A549 (cell line): ENCODE results near the gene SEC16B. TPM values are rescaled to one million over a fixed set of nuclear protein-coding genes. Genes with fewer than 3 reads are reported as not detected.

ENCODE experiments used
- ATAC-seq, 2 experiments: fragments of 200-7000 bp in 1 of 2; fragments of >200 bp in 1 of 2; cut with Nextera tagmentation in 1 of 2; cut with Tn5 transposase in 1 of 2; 3 replicates each; pipeline versions ENCODE4 v1.8.0 to v1.9.1; 2018 to 2020; ENCODE audit warnings: mild to moderate bottlenecking in 1 of 2, moderate library complexity in 1 of 2
- CTCF ChIA-PET: fragments of 300-600 bp; sonication (Branson Sonifier 250); formaldehyde crosslinking; extraction: SDS; loops from one replicate; lab custom pipeline; 2021; ENCODE audit warnings: antibody characterized with exemption, inconsistent platforms; lab: Yijun Ruan, JAX
- POLR2A ChIA-PET: fragments of 350-600 bp; formaldehyde crosslinking; extraction: SDS; loops from one replicate; lab custom pipeline; 2021; ENCODE audit warnings: antibody characterized with exemption, inconsistent platforms; lab: Yijun Ruan, JAX
- DNase-seq, 2 experiments: peaks; one replicate each; pipeline versions ENCODE4 v3.0.0 to v3.0.0-alpha.2; 2011 to 2016; ENCODE audit warnings: low read depth in 1 of 2, low spot score in 1 of 2
- FAIRE-seq: peaks from 2 replicates; lab custom pipeline; 2011; peaks lifted over from hg19 to GRCh38; lab: Jason Lieb, UNC
- H3K27ac ChIP-seq, 2 experiments: fragments of >200 bp; sonication (Bioruptor Twin); formaldehyde crosslinking; 3 replicates each; pipeline ENCODE4 v1.5.1; 2016 to 2017
- H3K4me1 ChIP-seq: fragments of >200 bp; sonication (Bioruptor Twin); formaldehyde crosslinking; 3 replicates; pipeline ENCODE4 v1.6.1; 2016
- H3K4me2 ChIP-seq: fragments of >200 bp; sonication (Bioruptor Twin); formaldehyde crosslinking; 3 replicates; pipeline ENCODE4 v1.6.1; 2016
- H3K4me3 ChIP-seq: fragments of >200 bp; sonication (Bioruptor Twin); formaldehyde crosslinking; 3 replicates; pipeline ENCODE4 v1.5.1; 2016
- H3K9me3 ChIP-seq: fragments of >200 bp; sonication (Bioruptor Twin); formaldehyde crosslinking; 3 replicates; pipeline ENCODE4 v1.6.1; 2016
- CBX8 ChIP-seq: fragments of 200-600 bp; sonication (generic); IDR thresholded peaks from 2 replicates; pipeline ENCODE4 v1.6.1; 2016
- FOSL2 ChIP-seq, 2 experiments: fragments of 450-650 bp in 1 of 2; fragments of >200 bp in 1 of 2; sonication (Bioruptor Twin) in 1 of 2; formaldehyde crosslinking; IDR thresholded peaks; 2 replicates each; pipeline versions ENCODE4 v1.5.0 to v1.6.1; 2016 to 2020; ENCODE audit warnings: mild to moderate bottlenecking in 1 of 2, moderate library complexity in 1 of 2
- HEYL ChIP-seq: fragments of 250-450 bp; sonication (Bioruptor Pico); IDR thresholded peaks from 2 replicates; pipeline ENCODE4 v1.8.0; 2021; ENCODE audit warnings: mild to moderate bottlenecking, moderate library complexity
- HOXB5 ChIP-seq: fragments of 250-450 bp; sonication (Bioruptor Pico); IDR thresholded peaks from 2 replicates; pipeline ENCODE4 v1.5.0; 2020; ENCODE audit warnings: mild to moderate bottlenecking, moderate library complexity
- JUN ChIP-seq, 2 experiments: fragments of >200 bp; sonication (Bioruptor Twin); formaldehyde crosslinking; IDR thresholded peaks; 2 replicates in 1 of 2; 3 replicates in 1 of 2; pipeline ENCODE4 v1.6.1; 2016 to 2017
- KDM1A ChIP-seq: fragments of 200-600 bp; sonication (generic); IDR thresholded peaks from 2 replicates; pipeline ENCODE4 v1.6.1; 2016; ENCODE audit warnings: low read depth, mild to moderate bottlenecking
- KDM5A ChIP-seq: fragments of 200-600 bp; sonication (generic); IDR thresholded peaks from 2 replicates; pipeline ENCODE4 v1.6.1; 2016; ENCODE audit warnings: antibody characterized with exemption, mild to moderate bottlenecking
- MAZ ChIP-seq: fragments of 150-350 bp; IDR thresholded peaks from 2 replicates; pipeline ENCODE4 v1.6.1; 2014; ENCODE audit warnings: antibody characterized with exemption, low read depth, low read length, borderline replicate concordance
- NR3C1 ChIP-seq: fragments of >200 bp; sonication (Bioruptor Twin); formaldehyde crosslinking; IDR thresholded peaks from 3 replicates; pipeline ENCODE4 v1.6.1; 2017
- POLR2A ChIP-seq: IDR thresholded peaks from 2 replicates; pipeline ENCODE4 v1.6.1; 2012; ENCODE audit warnings: mild to moderate bottlenecking, low read length
- RNF2 ChIP-seq: fragments of 200-600 bp; sonication (generic); IDR thresholded peaks from 2 replicates; pipeline ENCODE4 v1.6.1; 2016; ENCODE audit warnings: low read depth, mild to moderate bottlenecking, antibody characterized with exemption, moderate library complexity, borderline replicate concordance
- TP53 ChIP-seq: fragments of 250-450 bp; sonication (Bioruptor Pico); IDR thresholded peaks from 2 replicates; pipeline ENCODE4 v1.5.0; 2021; ENCODE audit warnings: mild to moderate bottlenecking, moderate library complexity
- ZNF302 ChIP-seq: fragments of 250-450 bp; sonication (Bioruptor Pico); IDR thresholded peaks from 2 replicates; pipeline ENCODE4 v1.9.0; 2021; ENCODE audit warnings: inconsistent platforms, mild to moderate bottlenecking, moderate library complexity
- WGBS: methylation state at CpG from one replicate; pipeline ENCODE4 v1.1.6; 2017; ENCODE audit errors: missing lambda C conversion rate; 5-methylcytosine and 5-hydroxymethylcytosine counted together
- polyA plus RNA-seq, 4 experiments: library from polyadenylated mRNA; depleted of rRNA in 3 of 4; stranded (reverse); fragments of >200 nt; fragmentation: RNase III in 1 of 4; extraction: RNeasy Plus Mini Kit Qiagen cat#74134 plus additional on column Dnase treatment in 1 of 4; gene quantifications; 2 replicates in 3 of 4; 3 replicates in 1 of 4; pipeline ENCODE4 v1.2.3, GENCODE V29; 2011 to 2017
- TF ChIP-seq, protein P1 (sequence below): fragments of >200 bp; sonication (Bioruptor Twin); formaldehyde crosslinking; IDR thresholded peaks from 3 replicates; pipeline ENCODE4 v1.5.1; 2016
- TF ChIP-seq, protein P2 (sequence below): IDR thresholded peaks from 2 replicates; pipeline ENCODE4 v1.6.1; 2012; ENCODE audit warnings: low read depth, borderline replicate concordance
- TF ChIP-seq, protein P3 (sequence below): IDR thresholded peaks from 2 replicates; pipeline ENCODE4 v1.6.1; 2012
- TF ChIP-seq, protein P4 (sequence below): fragments of >200 bp; sonication (Bioruptor Twin); formaldehyde crosslinking; IDR thresholded peaks from 3 replicates; pipeline ENCODE4 v1.6.1; 2016

SEC16B gene
- polyA plus RNA-seq, 2 of the 4 experiments (the other 2 are of a cell fraction), result 1.3 to 2.6 TPM

DNA sequence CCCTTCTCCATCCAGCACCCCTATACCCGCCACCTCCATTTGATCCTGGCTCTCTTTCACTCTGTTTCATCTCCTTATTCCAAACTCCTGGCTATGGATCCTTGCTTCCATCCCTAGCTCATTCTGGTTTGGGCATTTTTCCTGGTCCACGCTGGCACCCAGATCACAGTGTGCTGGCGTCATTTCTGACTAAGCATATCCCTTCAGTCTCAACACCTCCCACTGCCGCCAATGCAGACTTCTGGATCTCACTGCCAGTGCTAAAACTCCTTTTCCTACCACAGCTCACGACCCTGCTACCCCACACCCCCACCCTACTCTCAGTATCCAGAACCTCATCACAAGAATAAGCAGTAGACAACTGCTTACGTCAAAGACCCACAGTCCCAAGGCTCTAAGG, 16.3 kb downstream of the SEC16B start:
- POLR2A ChIA-PET, result no interaction called here
- no peak for TF ChIP-seq HEYL
- TF ChIP-seq KDM5A, result no peak
- no peak for TF ChIP-seq MAZ
- no peak for TF ChIP-seq JUN (IDR thresholded peaks at IDR 0.05)

DNA sequence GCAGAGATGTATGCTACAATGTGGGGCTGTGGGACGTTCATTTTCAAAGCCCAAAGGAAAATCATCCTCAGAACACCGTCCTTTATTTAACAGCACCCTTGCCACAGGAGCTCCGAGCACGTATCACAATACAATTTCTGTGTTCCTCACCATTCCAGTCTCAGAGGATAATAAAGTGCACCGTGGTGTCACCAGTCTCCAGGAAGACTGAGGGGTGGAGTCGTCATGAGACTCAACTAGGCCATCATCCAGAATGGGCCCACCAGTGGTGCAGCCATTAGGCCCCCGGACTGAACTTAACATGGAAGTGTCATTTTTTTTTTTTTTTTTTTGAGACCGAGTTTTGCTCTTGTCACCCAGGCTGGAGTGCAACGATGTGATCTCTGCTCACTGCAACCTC, 17.2 kb downstream of the SEC16B start:
- no peak for DNase-seq
- CTCF ChIA-PET, result interaction anchor here (0.9 to 1.6 kb wide), 3 partner anchors 79 to 85 kb away, joined by 3 to 9 read pairs (median 4); no protein-coding TSS in a partner anchor
- H3K4me1 ChIP-seq, result no peaks in the 10 kb centered on the region
- H3K9me3 ChIP-seq, result no peaks in the 10 kb centered on the region
- TF ChIP-seq CBX8 (no peak), POLR2A (no peak), TP53 (CRISPR knock-in tag) (no peak), FOSL2 (IDR thresholded peaks at IDR 0.05) (no peak), FOSL2 (CRISPR knock-in tag; IDR thresholded peaks at IDR 0.05) (no peak)
- TF ChIP-seq, protein P1, sequence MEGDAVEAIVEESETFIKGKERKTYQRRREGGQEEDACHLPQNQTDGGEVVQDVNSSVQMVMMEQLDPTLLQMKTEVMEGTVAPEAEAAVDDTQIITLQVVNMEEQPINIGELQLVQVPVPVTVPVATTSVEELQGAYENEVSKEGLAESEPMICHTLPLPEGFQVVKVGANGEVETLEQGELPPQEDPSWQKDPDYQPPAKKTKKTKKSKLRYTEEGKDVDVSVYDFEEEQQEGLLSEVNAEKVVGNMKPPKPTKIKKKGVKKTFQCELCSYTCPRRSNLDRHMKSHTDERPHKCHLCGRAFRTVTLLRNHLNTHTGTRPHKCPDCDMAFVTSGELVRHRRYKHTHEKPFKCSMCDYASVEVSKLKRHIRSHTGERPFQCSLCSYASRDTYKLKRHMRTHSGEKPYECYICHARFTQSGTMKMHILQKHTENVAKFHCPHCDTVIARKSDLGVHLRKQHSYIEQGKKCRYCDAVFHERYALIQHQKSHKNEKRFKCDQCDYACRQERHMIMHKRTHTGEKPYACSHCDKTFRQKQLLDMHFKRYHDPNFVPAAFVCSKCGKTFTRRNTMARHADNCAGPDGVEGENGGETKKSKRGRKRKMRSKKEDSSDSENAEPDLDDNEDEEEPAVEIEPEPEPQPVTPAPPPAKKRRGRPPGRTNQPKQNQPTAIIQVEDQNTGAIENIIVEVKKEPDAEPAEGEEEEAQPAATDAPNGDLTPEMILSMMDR, result no peak
- TF ChIP-seq, protein P2, sequence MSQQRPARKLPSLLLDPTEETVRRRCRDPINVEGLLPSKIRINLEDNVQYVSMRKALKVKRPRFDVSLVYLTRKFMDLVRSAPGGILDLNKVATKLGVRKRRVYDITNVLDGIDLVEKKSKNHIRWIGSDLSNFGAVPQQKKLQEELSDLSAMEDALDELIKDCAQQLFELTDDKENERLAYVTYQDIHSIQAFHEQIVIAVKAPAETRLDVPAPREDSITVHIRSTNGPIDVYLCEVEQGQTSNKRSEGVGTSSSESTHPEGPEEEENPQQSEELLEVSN, result no peak
- TF ChIP-seq, protein P3, sequence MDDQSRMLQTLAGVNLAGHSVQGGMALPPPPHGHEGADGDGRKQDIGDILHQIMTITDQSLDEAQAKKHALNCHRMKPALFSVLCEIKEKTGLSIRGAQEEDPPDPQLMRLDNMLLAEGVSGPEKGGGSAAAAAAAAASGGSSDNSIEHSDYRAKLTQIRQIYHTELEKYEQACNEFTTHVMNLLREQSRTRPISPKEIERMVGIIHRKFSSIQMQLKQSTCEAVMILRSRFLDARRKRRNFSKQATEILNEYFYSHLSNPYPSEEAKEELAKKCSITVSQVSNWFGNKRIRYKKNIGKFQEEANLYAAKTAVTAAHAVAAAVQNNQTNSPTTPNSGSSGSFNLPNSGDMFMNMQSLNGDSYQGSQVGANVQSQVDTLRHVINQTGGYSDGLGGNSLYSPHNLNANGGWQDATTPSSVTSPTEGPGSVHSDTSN, result no peak
- 75% methylated on average over 9 of the region's 9 CpGs for WGBS
- no peak overlapping the region for H3K4me3 ChIP-seq
- POLR2A ChIA-PET, result no interaction called here
- ATAC-seq, result no peak
- H3K27ac ChIP-seq, result no peak overlapping the region
- no peak for FAIRE-seq
- H3K4me2 ChIP-seq, result no peak overlapping the region

More for the DNA sequence above, 16.3 kb downstream of the SEC16B start:
- Histone ChIP-seq H3K27ac (no peak overlapping the region), H3K4me2 (no peak overlapping the region), H3K4me3 (no peak overlapping the region), H3K4me1 (no peaks in the 10 kb centered on the region), H3K9me3 (no peaks in the 10 kb centered on the region)
- CTCF ChIA-PET, result interaction anchor here (0.9 to 1.4 kb wide), 3 partner anchors 78 to 85 kb away, joined by 3 read pairs; no protein-coding TSS in a partner anchor
- FAIRE-seq (no peak), DNase-seq (no peak), ATAC-seq (no peak)
- WGBS, result 75% methylated on average over 6 of the region's 6 CpGs

DNA sequence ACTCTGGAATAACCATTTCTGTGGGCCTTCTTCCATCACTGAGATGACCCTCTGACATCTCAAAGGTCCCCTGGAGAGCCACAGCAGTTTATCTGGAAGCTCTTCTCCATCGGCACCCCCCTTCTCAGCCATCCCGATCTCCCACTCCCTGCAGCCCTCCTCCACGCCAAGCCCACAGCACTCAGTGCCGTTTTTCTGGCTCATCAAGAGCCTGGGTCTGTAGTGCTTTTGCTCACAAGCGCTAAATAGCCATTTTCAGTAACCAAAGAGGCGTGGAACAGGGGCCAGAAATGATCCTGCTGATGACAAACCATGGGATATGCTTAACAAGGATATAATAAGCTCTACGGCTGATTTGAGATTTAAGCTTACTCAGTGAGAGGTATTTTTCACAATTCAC, 17.6 kb downstream of the SEC16B start:
- H3K4me2 ChIP-seq, result no peak overlapping the region
- POLR2A ChIA-PET, result no interaction called here
- CTCF ChIA-PET, result interaction anchor here (0.8 to 1.6 kb wide), 5 partner anchors 27 to 330 kb away, joined by 3 to 9 read pairs (median 3); no protein-coding TSS in a partner anchor
- TF ChIP-seq, protein P1, result no peak
- TF ChIP-seq HOXB5 (CRISPR knock-in tag), result no peak
- no peak for TF ChIP-seq NR3C1
- TF ChIP-seq, protein P3, result no peak
- TF ChIP-seq, protein P4, sequence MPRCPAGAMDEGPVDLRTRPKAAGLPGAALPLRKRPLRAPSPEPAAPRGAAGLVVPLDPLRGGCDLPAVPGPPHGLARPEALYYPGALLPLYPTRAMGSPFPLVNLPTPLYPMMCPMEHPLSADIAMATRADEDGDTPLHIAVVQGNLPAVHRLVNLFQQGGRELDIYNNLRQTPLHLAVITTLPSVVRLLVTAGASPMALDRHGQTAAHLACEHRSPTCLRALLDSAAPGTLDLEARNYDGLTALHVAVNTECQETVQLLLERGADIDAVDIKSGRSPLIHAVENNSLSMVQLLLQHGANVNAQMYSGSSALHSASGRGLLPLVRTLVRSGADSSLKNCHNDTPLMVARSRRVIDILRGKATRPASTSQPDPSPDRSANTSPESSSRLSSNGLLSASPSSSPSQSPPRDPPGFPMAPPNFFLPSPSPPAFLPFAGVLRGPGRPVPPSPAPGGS, result no peak
- no peak for TF ChIP-seq JUN (IDR thresholded peaks at IDR 0.05)
- no peak for TF ChIP-seq KDM1A
- TF ChIP-seq POLR2A, result no peak
- no peak for TF ChIP-seq ZNF302 (CRISPR knock-in tag)
- no peak for TF ChIP-seq RNF2
- TF ChIP-seq, all 56 proteins: peak for 0
- WGBS, result 85% methylated on average over 7 of the region's 7 CpGs
- Histone ChIP-seq H3K4me1 (no peaks in the 10 kb centered on the region), H3K4me3 (no peak overlapping the region), H3K9me3 (no peaks in the 10 kb centered on the region), H3K27ac (no peak overlapping the region)
- no peak for ATAC-seq
- no peak for FAIRE-seq
- DNase-seq, result no peak
